Right lobe of liver (tissue), 6 donors: ENCODE measurements around the gene SCIN. TPM values are rescaled to one million over a fixed set of nuclear protein-coding genes. Genes with fewer than 3 reads are reported as not detected.

Experiments
- ATAC-seq, 4 donors: fragments of 200-7000 bp; cut with Tn5 transposase; one replicate each; pipeline ENCODE4 v1.9.1; 2020; ENCODE audit warnings: mild to moderate bottlenecking in 4 of 4, moderate library complexity in 4 of 4
- DNase-seq, 3 donors: peaks; one replicate each; pipeline ENCODE4 v3.0.0-alpha.2; 2020
- H3K27ac ChIP-seq, 3 donors: fragments of 200-600 bp; one replicate each; pipeline ENCODE4 v1.8.0; 2022
- H3K27me3 ChIP-seq, 2 donors: fragments of 200-600 bp; one replicate each; pipeline ENCODE4 v1.8.0; 2022
- H3K36me3 ChIP-seq, 4 donors: fragments of 200-600 bp; sonication (generic) in 1 of 4; one replicate each; pipeline versions ENCODE4 v1.5.1 to v1.8.0; 2017 to 2022; ENCODE audit warnings: control low read depth in 1 of 4
- H3K4me1 ChIP-seq, 4 donors: fragments of 200-600 bp; sonication (generic) in 1 of 4; one replicate each; pipeline versions ENCODE4 v1.5.1 to v1.8.0; 2017 to 2022; ENCODE audit warnings: control low read depth in 1 of 4
- H3K4me3 ChIP-seq, 3 donors: fragments of 200-600 bp; one replicate each; pipeline ENCODE4 v1.8.0; 2022
- H3K9me3 ChIP-seq, 4 donors: fragments of 200-600 bp; sonication (generic) in 1 of 4; one replicate each; pipeline versions ENCODE4 v1.5.1 to v1.8.0; 2017 to 2022; ENCODE audit warnings: control low read depth in 1 of 4
- POLR2A ChIP-seq: fragments of 450-650 bp; IDR thresholded peaks from one replicate; pipeline ENCODE4 v1.6.1; 2017; ENCODE audit warnings: antibody characterized with exemption, mild to moderate bottlenecking
- WGBS: methylation state at CpG from one replicate; pipeline ENCODE4 v1.1.6; 2018; ENCODE audit warnings: low coverage, low lambda C conversion rate; ENCODE audit not compliant: insufficient coverage; ENCODE audit errors: missing lambda C conversion rate; 5-methylcytosine and 5-hydroxymethylcytosine counted together
- intact Hi-C, 2 donors: fragments of 100-400 bp; cut with DNase I; formaldehyde crosslinking; loops; one replicate each; pipeline versions ENCODE4 v1.11.2 to v1.14.1; 2022
- total RNA-seq, 6 experiments: library from RNA; depleted of rRNA in 2 of 6; stranded (reverse); fragments of >200 nt in 2 of 6; fragmentation: NEBNext Ultra II Directional in 3 of 6; extraction: Animal tissue kit (Norgen Biotek cat#: 25700) in 3 of 6; gene quantifications; one replicate each; pipeline versions ENCODE4 v1.1.0 to v1.2.4, GENCODE V29; 2016 to 2023
- TF ChIP-seq, protein P1 (sequence below), 4 donors: fragments of 200-600 bp in 3 of 4; fragments of 450-650 bp in 1 of 4; IDR thresholded peaks; one replicate each; pipeline versions ENCODE4 v1.5.1 to v1.8.0; 2016 to 2022; ENCODE audit warnings: antibody characterized with exemption in 4 of 4, mild to moderate bottlenecking in 2 of 4
- donor health status: DM: no; HTN: yes; CAD: no.
- donor health status: DM: no; HTN: no; CAD: no.
- donor health status: DM: no; HTN: no; CAD: no.
- donor health status: DM: no; HTN: yes; CAD: no.
- donor health status: DM: no; HTN: yes; CAD: no.

The SCIN gene
- total RNA-seq, 6 experiments from 2014 or later, result 0.06 to 0.20 (median 0.18) TPM; not detected in 3

DNA sequence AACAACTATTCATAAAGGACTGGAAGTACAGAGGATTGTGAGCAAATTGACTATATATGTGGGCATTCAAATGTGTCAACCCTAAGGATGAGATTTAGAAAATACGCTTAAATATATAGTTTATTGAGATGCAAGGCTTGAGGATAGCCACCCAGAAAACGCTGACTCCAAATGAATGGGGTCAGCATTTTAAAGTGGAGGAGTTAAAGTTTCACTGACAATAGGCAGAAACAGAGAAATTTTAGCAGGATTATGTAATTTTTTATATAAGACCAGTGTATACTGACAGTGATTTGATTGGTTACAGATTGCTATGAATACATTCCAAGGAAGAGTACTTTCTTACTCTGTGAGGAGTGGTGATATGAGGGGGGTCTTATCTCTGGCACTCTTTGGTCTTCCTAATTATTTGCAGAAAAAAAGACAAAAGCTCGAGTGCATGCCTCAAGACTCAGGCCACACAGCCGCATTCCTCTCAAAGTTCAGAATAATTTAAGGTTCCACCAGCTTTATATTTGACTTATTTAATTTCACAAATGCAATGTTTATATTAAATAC lies 78.3 kb downstream of the SCIN start:
- H3K4me3 ChIP-seq, result no peak overlapping the region
- no peak for TF ChIP-seq POLR2A
- no peak for ATAC-seq
- intact Hi-C loops, result no loop called here
- DNase-seq, result no peak
- H3K9me3 ChIP-seq, result no peaks in the 10 kb centered on the region
- no peaks in the 10 kb centered on the region for H3K4me1 ChIP-seq
- H3K27ac ChIP-seq, result no peak overlapping the region
- no peaks in the 10 kb centered on the region for H3K36me3 ChIP-seq
- no peaks in the 10 kb centered on the region for H3K27me3 ChIP-seq
- WGBS, result 77% methylated on average over 4 of the region's 4 CpGs

DNA sequence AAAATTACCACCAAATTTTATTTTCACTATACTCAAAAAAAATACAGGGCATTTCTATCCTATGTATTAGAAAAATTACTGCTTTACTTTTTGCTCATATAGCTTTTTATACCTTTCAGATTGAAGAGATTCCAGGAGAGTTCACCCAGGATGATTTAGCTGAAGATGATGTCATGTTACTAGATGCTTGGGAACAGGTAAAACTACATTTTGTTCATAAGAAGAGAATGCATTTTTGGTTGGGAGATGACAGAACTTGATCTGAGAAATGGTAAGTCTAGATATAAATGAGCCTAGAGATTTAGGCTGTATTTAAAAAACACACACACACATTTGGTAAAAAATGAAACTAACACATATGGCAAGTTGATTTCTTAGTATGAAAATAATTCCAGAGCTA lies 78.8 kb downstream of the SCIN start:
- DNase-seq (no peak), ATAC-seq (no peak)
- H3K9me3 ChIP-seq, result no peaks in the 10 kb centered on the region
- no peaks in the 10 kb centered on the region for H3K27me3 ChIP-seq
- intact Hi-C loops, result no loop called here
- H3K36me3 ChIP-seq, result no peaks in the 10 kb centered on the region
- H3K4me1 ChIP-seq, result no peaks in the 10 kb centered on the region
- H3K27ac ChIP-seq, result no peak overlapping the region
- no peak for TF ChIP-seq POLR2A
- TF ChIP-seq, protein P1, sequence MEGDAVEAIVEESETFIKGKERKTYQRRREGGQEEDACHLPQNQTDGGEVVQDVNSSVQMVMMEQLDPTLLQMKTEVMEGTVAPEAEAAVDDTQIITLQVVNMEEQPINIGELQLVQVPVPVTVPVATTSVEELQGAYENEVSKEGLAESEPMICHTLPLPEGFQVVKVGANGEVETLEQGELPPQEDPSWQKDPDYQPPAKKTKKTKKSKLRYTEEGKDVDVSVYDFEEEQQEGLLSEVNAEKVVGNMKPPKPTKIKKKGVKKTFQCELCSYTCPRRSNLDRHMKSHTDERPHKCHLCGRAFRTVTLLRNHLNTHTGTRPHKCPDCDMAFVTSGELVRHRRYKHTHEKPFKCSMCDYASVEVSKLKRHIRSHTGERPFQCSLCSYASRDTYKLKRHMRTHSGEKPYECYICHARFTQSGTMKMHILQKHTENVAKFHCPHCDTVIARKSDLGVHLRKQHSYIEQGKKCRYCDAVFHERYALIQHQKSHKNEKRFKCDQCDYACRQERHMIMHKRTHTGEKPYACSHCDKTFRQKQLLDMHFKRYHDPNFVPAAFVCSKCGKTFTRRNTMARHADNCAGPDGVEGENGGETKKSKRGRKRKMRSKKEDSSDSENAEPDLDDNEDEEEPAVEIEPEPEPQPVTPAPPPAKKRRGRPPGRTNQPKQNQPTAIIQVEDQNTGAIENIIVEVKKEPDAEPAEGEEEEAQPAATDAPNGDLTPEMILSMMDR (IDR thresholded peaks at IDR 0.05), result no peak
- H3K4me3 ChIP-seq, result no peak overlapping the region

DNA sequence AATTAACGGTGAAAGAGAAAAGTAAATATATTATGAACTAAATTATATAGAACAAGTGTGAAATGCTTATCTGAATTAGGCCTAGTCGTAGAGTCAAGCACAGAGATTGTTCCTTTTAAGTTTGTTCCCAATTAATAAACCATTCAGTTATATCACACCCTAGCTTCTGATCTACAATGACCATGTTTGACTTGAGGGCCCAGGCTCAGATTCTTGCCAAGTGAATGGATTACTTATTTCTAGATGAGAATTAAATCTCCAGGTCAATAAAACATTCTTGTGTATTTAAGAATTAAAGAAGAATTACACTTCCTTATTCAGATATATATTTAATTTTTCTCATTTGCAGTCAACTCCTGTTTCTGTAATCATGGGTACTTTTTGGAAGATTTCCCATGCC lies 79.6 kb downstream of the SCIN start:
- no peak for TF ChIP-seq POLR2A
- TF ChIP-seq, protein P1 (IDR thresholded peaks at IDR 0.05), result no peak
- no peaks in the 10 kb centered on the region for H3K9me3 ChIP-seq
- WGBS, result 83% methylated on average over 2 of the region's 2 CpGs
- H3K36me3 ChIP-seq, result no peaks in the 10 kb centered on the region
- ATAC-seq (no peak), DNase-seq (no peak)
- H3K4me3 ChIP-seq, result no peak overlapping the region
- H3K27ac ChIP-seq, result no peak overlapping the region
- intact Hi-C loops, result no loop called here
- no peaks in the 10 kb centered on the region for H3K4me1 ChIP-seq
- no peaks in the 10 kb centered on the region for H3K27me3 ChIP-seq

DNA sequence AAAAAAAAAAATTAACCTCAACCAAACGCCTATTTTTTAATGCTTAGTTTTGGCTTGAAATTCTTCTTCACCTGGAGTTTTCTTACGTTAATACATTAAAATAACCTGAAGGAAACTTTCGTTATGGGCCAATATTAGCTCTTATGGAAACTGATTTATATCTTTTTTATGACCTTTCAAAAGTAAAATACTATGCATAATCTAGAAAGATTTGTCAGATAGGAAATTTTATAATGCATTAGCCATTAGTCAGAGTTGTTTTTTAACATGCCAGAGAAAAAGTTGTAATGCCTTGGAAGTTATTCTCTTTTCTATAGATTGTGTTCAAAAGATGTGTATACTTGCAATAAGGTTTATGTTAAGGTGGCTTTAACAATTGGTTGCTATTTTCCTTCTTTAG lies 82.6 kb downstream of the SCIN start:
- no peaks in the 10 kb centered on the region for H3K36me3 ChIP-seq
- intact Hi-C loops, result no loop called here
- DNase-seq, result no peak
- 58% methylated on average over 3 of the region's 3 CpGs for WGBS
- H3K4me3 ChIP-seq, result no peak overlapping the region
- H3K9me3 ChIP-seq, result no peaks in the 10 kb centered on the region
- ATAC-seq, result no peak
- no peaks in the 10 kb centered on the region for H3K27me3 ChIP-seq
- no peaks in the 10 kb centered on the region for H3K4me1 ChIP-seq
- no peak overlapping the region for H3K27ac ChIP-seq
- TF ChIP-seq POLR2A, result no peak
- TF ChIP-seq, protein P1 (IDR thresholded peaks at IDR 0.05), result no peak

DNA sequence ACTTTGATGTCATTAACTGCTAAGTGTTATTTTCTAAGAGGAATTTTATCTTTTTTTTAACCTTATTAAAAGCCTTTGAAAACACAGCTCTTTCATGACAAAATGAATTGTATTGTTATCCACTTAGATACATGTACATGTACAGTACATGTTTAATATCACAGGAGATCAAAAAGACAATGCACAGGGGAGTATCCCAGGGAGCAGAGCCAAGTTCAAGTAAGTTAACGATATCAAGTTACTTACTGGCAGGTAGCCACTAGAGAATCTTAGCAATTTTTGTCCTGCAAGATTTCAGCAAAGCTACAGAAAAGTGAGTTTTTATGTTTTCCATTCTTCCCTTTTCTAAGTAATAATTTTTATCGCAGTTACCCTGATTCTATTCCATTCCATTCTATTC lies 83.0 kb downstream of the SCIN start:
- intact Hi-C loops, result no loop called here
- no peaks in the 10 kb centered on the region for H3K27me3 ChIP-seq
- no peak for ATAC-seq
- no peaks in the 10 kb centered on the region for H3K9me3 ChIP-seq
- no peak for DNase-seq
- H3K4me3 ChIP-seq, result no peak overlapping the region
- H3K36me3 ChIP-seq, result no peaks in the 10 kb centered on the region
- no peaks in the 10 kb centered on the region for H3K4me1 ChIP-seq
- TF ChIP-seq, protein P1 (IDR thresholded peaks at IDR 0.05), result no peak
- no peak for TF ChIP-seq POLR2A
- H3K27ac ChIP-seq, result no peak overlapping the region
- WGBS, result 63% methylated on average over 2 of the region's 2 CpGs
